CD4-positive, alpha-beta T cell treated with Interferon alpha-2 for 1 hour (primary cell): ENCODE data around the gene CLIC3.

Experiments
- DNase-seq, 2 donors: peaks; one replicate each; pipeline ENCODE4 v3.0.0-alpha.2; 2020 to 2022

CLIC3 gene

DNA sequence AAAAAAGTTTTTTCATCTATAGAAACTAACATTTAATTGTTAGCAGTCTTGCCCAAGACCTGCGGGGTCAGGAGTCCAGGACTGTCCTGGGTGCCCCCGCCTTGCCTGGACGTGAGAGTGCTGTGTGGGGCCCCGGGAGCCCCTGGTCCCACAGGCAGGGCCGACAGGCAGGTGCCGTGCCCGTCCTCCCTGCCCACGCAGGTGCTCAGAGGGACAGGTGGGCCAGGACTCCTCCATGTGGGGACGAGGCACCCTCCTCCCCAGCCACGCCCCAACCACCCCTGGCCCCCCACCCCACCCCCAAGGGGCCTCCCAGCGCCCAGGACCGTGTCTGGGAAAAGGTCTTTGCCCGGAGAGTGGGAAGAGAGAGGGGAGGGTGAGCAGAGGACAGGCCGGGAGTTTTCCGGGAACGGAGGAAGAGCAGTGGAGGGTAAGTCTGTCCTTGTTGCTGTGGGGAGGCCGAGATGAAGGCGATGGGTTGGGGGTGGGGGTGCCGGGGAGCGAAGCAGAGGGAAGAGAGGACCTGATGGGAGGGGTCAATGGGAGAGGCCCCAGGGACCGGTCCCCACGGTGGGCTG lies 47.0 kb downstream of the CLIC3 start:
- no peak for DNase-seq

DNA sequence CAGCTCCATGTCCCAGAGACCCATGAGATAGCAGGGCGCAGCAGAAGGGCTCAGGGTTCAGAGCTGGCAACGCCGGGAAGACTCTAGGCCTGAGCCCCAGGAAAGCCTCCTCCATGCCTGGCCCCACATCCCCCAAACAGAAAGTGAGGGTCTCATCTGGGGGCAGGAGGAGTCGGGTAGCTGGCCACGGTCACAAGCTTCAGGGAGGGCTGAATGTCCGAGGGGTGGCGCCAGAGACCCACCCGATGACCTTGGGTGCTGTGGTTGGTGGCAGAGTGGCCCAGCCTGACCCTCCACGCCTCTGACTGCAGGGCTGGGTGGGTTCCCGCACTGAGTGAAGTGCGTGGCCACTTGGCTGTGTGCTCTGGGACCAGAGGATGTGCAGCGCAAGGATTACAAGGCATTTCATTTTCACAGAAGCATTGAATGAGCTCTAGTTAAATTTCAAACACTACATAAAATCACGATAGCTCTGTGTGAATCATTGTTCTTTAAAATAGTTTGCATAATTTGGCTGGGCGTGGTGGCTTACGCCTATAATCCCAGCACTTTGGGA lies 48.3 kb downstream of the CLIC3 start:
- DNase-seq, result peak in 1 of 2 donors; percentile 36

DNA sequence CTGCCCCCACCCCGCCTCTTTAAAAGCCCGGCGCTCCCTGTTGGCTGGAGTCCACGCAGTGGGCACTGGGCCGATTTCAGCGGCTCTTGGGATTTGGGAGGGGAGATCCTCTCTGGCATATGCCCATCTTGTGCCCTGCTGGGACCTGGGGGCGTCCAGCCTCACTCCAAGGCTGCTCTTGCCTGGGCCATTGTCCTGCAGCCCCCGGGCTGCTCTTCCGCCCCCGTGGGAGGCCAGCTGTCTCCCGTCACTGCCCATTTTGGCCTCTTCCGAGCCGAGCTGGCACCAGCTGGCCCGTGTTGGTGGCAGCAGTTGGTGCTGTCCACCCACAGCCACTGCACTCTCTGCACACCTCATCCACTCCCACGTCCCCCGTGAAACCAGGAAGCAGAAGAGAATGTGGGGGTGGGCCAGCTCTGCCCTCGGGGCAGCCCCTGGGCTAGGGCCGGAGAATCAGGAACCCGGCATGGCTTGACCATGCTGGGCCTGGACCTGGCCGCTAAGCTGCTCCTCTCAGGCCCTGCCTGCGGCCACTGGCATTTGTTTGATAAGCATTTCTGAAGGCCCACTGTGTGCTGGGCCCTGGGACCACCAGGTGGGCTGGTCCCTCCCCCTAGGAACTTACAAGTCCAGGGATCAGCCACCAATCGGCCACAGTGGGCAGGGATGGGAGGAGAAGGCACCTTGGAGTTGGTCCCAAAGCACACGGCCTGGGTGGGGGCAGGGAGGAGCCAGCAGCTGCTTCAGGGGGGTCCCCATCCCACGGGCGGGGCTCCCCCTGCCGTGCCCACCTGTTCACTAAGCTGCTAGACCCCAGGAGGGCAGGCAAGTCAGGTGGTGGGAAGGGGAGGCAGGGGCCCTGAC lies 49.1 kb downstream of the CLIC3 start:
- no peak for DNase-seq

DNA sequence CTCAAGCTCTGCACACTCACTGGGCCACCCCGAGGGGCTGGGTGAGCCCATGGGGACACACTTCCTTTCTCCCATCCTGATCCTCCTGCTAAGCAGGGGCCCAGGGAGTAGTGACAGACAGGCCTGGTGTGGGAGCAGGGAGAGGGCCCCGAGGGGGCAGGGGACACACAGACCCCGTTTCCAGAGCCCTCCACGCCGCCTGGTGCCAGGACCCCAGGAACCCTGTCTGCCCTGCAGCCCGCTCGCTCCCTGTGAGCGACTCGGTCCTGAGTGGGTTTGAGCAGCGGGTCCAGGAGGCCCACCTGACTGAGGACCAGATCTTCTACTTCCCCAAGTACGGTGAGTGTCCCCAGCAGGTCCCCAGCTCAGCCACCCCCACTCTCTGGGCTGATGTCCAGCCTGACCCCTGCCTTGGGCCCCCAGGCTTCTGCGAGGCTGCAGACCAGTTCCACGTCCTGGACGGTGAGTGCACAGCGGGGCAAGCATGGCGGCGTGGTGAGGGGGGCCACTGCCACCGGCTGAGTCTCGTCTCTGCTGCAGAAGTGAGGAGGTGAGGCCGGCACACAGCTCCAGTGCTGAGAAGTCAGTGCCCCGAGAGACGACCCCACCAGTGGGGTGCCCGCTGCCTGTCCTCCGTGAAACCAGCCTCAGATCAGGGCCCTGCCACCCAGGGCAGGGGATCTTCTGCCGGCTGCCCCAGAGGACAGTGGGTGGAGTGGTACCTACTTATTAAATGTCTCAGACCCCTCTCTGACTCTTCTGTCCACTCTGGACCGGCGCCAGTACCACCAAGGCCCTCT lies 49.9 kb downstream of the CLIC3 start:
- no peak for DNase-seq

DNA sequence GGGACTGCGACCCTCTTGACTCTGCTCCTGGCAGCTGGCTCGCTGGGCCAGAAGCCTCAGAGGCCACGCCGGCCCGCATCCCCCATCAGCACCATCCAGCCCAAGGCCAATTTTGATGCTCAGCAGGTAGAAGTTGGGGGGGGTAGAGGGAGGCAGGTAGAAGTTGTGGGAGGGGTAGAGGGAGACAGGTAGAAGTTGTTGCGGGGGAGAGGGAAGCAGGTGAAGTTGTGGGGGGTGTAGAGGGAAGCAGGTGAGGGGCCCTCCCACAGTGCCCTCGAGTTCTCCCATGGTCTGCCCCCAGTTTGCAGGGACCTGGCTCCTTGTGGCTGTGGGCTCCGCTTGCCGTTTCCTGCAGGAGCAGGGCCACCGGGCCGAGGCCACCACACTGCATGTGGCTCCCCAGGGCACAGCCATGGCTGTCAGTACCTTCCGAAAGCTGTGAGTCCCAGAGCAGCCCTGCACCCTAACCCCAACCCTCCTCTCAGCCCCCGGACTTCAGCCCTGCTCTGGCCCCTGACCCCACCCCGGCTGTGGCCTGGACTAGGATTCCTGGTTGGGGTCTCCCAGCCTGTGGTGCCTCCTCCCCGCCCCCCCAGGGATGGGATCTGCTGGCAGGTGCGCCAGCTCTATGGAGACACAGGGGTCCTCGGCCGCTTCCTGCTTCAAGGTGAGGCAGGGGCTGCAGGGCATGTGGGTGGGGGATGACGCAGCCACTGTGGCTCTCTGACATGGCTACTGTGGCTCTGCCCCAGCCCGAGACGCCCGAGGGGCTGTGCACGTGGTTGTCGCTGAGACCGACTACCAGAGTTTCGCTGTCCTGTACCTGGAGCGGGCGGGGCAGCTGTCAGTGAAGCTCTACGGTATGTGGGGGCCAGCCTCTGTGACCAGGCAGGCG lies 50.8 kb downstream of the CLIC3 start:
- no peak for DNase-seq
